Embryonic facial prominence (tissue), 1 donor: ENCODE measurements around the gene LAGE3.

Source experiments
- DNase-seq: peaks from one replicate; pipeline ENCODE4 v3.0.0-alpha.2; 2016; ENCODE audit errors: extremely low spot score

The LAGE3 gene

DNA sequence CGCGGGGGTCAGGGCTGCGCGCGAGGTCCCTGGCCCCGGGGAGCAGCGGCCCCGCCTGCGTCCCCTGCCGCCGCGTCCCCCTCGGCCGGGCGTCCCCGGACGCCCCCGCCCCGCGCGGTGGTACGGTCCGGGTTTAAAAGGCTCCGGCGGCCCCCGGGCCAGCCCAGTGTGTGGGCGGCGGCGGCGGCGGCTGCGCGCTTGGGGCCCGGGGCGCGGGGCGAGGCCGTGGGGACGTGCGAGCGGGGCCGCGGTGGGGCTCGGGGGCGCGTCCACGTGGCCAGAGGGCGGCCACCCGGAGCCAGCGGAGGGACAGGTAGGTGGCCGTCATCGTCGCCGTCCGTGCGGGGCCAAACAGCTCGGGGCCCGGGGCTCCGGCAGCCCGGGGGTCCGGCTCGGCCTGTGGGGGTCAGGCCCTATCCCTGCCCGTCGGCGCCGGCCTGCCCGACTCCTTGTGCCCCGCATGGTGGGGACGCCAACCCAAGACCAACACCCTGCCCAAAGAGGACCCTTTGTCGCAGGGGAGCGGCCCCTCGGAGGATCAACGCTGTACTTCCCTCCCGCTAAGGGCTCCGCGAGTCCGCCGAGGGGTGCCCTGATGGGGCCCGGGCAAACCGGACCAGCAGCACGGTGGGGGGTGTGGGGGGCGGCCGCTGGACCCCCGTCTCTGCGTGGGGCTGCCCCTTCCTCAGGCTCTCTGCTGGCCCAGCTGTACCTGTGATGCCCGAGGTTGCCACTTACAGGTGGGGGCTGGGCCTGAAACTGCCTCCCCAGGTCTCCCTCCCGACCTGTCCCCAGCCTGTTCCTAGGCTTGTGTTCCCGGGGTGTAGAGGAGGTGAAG lies 20.7 kb downstream of the LAGE3 start, which contains the start of gene PLXNA3:
PLXNA3 (plus strand) TSS at position 166 of the 838 bp plus-strand sequence. CDS start 1,903 bp downstream, outside the sequence.
- no peak for DNase-seq

DNA sequence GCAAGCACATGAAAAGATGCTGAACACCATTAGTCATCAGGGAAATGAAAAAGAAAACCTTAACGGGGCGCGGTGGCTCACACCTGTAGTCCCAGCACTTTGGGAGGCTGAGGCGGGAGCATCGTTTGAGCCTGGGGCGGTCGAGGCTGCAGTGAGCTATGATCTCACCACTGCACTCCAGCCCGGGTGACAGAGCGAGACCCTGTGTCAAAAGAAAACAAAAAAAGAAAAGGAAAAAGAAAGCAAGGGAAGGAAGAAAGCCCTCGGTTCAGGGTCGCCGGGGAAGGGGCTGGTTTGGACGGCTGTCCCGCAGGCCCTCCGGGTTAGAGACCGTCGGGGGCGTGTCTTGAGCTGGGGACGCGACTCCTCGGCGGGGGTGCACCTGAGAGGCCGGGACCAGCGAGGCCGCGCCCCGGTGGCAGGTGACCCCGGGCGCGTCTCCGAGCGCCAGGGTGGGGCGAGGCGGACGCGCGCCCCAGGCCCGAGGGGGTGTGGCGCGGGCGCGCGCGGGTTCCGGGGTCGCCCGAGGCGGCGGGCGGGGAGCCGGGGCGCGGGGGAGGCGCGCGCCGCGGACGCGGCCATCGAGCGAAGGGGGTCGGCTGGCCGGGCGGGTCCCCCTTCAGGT lies 21.5 kb downstream of the LAGE3 start:
- DNase-seq, result no peak

DNA sequence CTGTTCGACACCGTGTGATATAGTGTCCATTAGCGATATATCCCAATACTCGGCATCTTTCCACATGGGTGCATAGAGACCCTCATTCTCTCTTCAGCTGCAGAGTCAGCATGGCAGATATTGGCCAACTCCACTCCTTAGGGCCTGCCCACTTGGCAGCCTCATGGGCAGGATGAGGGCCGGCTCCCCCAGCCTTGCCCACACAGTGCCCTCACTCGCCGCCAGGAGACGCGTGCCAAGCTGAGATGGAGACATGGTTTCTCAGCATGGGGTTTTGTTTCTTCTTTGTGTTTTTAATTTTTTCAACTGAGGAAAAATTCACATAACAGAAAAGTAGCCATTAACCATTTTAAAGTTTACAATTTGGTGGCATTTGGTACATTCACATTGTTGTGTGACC lies 26.3 kb downstream of the LAGE3 start:
- DNase-seq, result no peak

DNA sequence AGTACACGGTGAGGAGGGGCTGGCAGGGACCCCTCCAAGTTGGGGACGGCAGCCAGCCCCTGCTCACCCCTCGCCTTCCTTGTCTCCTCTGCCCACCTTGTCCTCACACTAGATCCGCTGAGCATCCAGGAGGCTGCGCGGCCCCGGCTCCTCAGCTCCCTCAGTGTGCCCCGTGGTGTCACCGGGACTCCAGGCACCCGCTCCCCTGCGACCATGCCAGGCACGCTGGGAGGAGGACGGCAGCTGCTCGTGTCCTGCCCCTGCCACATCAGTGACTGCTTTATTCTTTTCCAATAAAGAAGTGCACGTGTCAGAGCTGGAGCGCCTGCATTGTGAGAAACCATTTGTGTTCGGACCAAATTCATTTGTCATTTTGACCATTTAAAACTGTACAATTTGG lies 28.8 kb downstream of the LAGE3 start:
- no peak for DNase-seq

DNA sequence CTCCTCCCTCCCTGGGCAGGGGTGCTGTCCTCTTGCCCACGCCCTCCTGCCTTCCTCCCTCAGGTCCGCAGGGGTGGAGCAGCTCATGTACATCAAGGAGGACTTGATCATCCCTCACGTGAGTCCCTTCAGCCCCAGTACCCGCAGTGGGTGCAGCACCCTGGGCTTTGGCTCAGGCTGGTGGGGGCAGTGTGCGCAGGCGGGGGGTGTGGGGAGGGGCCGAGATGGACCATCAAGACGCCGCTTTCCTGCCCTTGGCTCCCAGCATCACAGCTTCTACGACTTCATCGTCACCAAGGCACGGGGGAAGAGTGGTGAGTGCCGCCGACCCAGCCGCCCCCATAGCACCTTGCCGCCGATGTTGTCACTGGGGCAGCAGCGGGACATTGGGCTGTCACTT lies 29.5 kb downstream of the LAGE3 start:
- DNase-seq, result no peak

DNA sequence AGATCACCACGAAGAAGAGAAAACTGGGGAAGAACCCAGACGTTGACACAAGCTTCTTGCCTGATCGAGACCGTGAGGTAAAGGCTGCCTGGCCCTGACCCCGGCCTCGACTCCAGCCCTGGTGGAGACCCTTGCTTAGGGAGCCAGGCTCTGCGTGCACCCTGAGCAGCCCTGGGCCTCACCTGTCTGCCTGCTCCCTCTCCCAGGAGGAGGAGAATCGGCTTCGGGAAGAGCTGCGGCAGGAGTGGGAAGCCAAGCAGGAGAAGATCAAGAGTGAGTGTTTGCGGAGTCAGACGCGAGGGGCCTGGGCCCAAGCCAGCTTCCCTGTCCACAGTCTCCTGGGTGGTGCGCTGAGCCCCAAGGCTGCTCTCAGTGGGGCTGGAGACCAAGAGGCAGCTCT lies 30.6 kb downstream of the LAGE3 start:
- no peak for DNase-seq

DNA sequence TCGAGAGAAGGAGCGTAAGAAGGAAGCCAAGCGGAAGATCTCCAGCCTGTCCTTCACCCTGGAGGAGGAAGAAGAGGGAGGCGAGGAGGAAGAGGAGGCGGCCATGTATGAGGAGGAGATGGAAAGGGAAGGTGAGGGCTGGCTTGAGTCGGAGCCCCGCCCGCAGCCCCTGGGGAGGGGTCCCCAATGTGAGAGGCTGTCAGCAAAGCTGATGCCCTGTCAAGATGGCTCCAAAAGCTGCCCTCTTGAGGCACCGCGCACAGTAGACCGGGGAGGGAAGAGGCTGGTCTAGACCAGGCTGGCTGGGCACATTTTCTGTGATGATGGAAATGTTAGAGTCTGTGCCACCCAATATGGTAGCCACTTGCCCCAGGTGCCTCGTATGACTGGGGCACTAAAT lies 32.7 kb downstream of the LAGE3 start:
- DNase-seq, result no peak

DNA sequence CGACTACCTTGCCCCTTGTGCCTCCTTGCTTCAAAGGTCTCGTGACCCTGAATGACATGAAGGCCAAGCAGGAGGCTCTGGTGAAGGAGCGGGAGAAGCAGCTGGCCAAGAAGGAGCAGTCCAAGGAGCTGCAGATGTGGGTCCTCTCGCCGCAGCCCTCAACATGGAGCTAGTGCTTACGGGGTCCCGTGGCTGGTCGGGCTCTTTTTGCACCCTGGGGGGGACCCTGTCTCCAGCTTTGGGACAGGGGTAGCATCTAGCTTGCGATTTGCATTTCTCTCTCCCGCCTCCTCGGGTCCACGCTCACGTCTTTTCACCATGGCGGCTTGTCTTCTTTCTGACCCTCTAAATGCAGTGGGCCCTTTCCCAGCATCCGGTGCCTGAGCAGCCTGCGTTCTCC lies 33.3 kb downstream of the LAGE3 start:
- DNase-seq, result no peak

DNA sequence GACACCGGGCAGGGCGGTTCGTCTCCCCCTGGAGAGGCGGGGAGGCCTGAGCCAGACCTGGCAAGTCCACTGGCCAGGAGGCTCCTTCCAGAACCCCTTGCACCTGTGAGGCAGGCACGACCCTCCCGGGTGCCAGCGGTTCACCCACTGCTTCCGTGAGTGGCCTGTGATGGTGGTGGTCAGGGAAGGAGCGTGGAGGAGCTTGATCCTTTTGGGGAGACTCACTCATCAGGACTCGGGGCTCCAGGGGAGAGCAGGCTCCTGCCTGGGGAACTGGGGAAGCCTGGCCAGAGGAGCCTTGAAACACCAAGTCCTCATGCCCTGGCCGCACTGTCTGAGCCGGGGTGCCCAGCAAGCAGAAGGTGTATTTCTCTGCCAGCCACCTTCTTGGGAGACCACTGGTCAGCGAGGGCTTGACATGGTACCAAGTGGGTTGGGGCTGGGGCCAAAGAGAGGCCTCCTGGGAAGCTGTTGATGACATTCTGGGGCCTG lies 34.3 kb downstream of the LAGE3 start:
- DNase-seq, result no peak

DNA sequence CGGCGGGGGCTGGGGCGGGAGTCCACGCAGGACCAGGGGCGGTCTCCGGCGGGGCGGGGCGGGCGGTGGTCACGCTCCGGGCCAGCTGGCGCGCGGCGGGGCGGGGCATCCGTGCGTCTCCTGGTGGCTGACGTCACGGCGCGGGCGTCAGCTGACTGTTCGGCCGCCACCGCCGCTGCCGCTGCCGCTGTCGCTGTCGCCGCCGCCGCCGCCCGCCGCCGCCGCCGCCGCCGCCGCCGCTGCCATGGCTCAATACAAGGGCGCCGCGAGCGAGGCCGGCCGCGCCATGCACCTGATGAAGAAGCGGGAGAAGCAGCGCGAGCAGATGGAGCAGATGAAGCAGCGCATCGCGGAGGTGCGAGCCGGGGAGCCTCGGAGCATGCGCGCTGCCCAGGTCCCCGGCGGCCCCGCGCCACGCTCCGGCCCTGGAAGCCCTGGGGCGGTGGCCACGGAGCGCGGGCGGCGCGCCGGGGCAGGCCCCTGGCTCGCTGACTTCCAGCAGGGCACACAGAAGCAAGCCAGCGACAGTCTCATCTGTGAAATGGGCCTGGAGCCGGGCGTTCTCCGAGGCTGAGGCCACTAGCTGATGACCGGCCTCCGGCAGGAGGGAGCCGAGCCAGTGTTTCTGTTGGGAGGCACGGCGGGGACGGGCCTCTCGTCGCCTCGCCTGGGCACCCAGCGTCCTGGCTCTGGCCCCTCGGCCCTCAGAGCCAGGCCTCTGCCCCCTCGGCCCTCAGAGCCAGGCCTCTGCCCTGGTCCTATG lies 34.9 kb downstream of the LAGE3 start, which contains the start of gene FAM50A:
FAM50A (plus strand) TSS at position 150 of the 763 bp plus-strand sequence; CDS start at position 245, 95 bp downstream.
- peak; percentile 20 for DNase-seq

DNA sequence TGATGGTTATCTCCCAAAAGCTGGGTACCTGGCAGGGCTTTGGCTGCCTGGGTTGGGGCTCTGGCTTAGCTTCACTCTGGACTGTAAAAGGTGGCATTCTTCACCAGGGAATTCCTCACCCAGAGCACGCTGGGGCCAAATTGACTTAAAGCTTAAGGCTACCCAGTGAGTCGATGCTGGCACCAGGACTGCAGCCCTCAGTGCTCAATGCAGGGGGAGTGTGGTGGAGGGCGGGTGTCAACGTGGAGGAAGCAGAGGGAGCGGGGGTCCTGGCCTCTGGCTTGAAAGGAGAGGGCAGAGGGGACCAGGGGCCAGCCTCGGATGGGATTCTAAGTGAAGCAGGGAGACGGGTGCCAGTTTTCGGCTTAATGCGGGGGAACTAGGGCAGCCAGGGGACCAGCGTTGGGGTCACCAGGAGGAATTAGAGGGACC lies 35.6 kb downstream of the LAGE3 start:
- DNase-seq, result no peak

DNA sequence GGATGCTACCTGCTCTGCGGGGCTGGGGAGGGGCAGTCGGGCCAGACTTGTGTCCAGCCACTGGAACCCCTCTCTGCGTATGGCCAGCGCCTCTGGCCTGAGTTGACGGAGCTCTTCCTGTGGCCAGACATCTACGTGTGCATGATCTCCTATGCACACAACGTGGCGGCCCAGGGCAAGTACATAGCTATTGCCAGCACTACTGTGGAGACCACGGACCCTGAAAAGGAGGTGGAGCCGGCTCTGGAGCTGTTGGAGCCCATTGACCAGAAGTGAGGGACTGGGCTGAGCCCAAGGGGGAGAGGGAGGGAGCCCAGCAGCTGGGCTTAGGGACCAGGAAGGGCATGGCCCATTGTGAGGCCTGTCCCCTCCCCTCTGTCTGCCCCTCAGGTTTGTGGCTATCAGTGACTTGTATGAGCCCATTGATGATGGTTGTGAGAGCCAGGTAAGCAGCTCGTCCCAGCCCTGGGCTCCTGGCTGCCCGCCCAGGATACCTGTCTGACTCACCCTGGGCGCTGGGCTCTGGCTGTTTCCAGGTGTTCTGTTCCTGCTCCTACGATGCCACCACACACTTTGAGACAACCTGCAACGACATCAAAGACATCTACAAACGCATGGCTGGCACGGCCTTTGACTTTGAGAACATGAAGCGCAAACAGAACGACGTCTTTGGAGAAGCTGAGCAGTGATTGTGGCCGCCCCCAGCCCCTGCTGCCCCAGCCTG lies 36.9 kb downstream of the LAGE3 start:
- no peak for DNase-seq

DNA sequence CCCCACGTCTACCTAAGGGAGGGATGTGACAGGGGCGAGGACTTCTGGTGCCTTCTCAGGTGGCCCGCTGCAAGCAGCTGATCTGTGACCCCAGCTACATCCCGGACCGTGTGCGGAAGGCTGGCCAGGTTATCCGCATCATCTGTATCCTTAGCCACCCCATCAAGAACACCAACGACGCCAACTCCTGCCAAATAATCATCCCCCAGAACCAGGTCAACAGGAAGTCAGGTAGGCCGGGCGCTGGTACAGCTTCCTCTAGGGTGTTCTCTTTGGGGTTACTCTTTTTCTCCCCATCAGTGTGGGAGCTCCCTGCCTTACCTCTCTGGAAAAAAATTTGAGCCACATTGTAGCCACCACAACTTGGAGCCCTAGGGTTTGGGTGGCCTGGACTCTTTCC lies 37.5 kb downstream of the LAGE3 start:
- DNase-seq, result no peak

DNA sequence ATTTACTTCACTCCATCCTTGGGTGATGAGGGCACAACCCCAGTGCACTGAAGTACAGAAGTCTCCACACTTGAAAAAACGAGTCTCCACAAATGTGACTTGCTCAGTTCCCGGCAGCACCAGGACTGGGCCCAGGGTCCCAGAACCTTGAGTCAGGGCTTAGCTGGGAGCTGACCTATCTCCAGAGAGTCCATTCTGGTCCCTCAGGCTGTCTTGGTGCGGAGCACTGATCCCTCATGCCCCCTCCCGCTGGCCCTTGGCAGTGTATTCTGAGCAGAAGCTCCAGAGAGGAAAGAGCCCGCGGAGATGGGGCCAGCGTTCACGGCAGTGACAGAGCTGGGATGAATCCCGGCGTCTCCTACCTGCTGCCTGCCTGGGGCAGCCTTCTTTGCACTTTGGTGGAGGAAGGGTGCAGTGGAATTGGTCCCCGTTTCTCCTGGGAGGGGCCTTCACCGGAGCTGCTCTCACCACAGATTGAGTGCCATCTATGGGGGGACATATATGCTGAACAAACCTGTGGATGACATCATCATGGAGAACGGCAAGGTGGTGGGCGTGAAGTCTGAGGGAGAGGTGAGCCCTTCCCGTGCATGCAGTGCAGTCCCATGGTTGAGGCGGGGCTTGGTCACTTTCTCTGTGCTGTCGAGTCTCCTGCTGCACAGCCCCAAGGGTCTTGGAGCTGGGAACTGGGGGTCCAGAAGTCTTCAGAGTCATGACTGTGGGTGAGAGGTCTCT lies 38.3 kb downstream of the LAGE3 start:
- no peak for DNase-seq

DNA sequence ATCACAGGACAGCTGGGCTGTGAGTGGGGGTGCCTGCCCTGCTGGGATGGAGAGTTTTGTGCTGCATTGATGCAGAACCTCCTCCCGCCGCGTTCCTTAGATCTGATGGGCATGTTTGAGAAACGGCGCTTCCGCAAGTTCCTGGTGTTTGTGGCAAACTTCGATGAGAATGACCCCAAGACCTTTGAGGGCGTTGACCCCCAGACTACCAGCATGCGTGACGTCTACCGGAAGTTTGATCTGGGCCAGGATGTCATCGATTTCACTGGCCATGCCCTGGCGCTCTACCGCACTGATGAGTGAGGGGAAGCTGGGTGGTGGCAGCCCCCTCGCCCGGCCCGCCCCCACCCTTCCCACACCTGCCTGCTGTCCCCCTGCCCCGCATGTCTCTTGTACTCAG lies 39.2 kb downstream of the LAGE3 start:
- DNase-seq, result no peak

DNA sequence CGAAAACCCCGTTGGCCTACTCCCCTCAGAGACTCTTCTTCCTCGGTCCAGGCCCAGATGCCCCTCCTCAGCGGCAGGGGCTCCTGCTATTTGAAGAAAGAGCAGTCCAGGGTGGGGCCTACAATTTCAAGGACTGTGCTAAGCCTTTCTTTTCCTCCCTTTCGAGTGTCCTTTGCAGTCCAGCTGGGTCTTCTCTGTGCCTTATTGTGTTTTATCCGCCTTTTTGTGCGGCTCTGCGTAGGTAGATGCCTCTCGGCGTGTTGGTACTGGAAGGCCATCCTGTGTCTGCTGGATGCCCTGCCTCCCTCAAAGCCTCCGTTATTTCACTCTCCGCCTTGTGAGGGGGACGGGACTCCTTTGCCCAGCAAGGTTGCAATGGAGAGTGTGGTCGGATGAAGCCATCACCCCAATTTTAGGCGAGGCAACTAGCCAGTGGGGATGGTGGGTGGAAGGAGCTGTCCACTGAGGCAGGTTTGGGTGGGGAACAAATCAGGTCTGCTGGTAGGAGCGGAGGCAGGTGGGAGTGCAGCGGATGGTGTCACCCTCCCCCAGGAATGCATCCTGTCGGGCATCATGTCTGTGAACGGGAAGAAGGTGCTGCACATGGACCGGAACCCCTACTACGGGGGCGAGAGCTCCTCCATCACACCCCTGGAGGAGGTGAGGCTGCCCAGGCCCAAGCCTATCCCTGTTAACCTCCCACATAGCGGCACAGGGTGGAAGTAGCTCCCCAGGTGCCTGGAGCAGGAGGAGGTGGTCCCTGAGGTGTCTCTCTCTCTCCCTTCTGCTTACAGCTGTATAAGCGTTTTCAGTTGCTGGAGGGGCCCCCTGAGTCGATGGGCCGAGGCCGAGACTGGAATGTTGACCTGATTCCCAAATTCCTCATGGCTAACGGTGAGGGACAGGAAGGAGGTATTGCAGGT lies 40.8 kb downstream of the LAGE3 start:
- DNase-seq, result no peak

DNA sequence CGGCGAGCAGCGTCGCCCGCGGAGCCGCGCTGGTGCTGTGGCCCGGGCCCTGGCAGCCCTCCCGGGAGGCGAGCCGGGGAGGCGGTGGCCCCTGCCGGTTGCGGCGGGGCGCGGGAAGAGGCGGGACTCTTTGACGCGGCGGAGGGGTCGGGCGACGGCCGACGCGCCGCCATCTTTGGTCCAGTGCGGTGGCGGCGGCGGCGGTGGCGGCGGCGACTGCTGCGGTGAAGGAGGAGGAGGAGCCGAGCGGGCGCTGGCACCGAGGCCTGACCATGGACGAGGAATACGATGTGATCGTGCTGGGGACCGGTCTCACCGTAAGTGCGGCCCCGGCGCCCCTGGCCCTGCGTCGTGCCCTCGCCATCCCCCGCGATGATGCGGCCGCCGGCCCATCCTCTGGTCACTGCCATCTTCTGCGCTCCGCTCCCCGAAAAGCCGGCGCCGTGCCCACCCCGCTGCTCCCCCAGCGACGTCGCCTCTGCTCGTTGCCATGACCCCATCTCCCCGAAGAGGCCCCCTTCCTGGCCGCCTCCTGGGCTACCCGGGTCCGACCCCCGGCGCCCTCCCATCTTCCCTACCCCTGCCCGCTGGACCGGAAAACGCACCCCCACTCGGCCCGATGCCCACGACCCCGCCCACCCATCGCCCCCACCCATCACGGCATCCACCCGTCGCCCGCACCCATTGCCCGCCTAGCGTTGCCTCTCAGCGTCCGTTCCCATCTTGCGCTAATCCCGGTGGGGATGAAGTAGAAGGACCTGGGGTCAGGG lies 41.9 kb downstream of the LAGE3 start, which contains the start of gene GDI1:
GDI1 (plus strand) TSS at position 172 of the 770 bp plus-strand sequence; CDS start at position 273, 101 bp downstream.
- DNase-seq, result no peak

DNA sequence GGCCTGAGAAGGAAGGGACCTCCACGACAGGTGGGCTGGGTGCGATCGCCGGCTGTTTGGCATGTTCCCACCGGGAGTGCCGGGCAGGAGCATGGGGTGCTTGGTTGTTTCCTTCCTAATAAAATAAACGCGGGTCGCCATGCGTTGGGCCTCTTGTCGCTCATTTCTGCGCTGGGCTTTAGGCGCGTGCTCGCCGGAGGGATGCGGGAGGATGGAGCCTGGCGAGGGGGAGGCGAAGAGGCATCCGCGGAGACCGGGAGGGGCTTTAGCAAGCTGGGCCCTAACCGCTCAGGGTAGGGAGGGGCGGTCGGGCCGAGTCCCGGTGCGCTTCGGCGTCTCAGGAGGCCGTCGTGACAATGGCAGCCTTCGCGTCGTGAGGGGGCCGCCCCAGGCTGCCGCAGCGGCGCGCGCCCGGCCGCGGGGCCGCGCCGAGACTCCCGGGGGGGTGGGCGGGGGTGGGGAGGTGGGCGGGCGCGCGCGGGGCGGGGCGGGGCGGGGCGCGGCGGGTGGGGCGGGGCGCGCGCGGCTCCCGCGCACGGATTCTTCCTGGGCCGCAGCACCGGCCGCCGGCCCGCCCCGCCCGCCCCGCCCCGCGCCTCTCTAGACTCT lies 42.6 kb downstream of the LAGE3 start:
- DNase-seq, result no peak
